Right lobe of liver (tissue), 6 donors: Measurements from ENCODE around the gene INPP5J. TPM values are rescaled to one million over a fixed set of nuclear protein-coding genes. Genes with fewer than 3 reads are reported as not detected.
"Not testable (repeated sequence)": the region's sequence is repeated elsewhere in the genome, so short reads cannot be mapped to it uniquely, and the experiment has no call there.

Source experiments
- ATAC-seq, 4 donors: fragments of 200-7000 bp; cut with Tn5 transposase; one replicate each; pipeline ENCODE4 v1.9.1; 2020; ENCODE audit warnings: mild to moderate bottlenecking in 4 of 4, moderate library complexity in 4 of 4
- DNase-seq, 3 donors: peaks; one replicate each; pipeline ENCODE4 v3.0.0-alpha.2; 2020
- H3K27ac ChIP-seq, 3 donors: fragments of 200-600 bp; one replicate each; pipeline ENCODE4 v1.8.0; 2022
- H3K27me3 ChIP-seq, 2 donors: fragments of 200-600 bp; one replicate each; pipeline ENCODE4 v1.8.0; 2022
- H3K36me3 ChIP-seq, 4 donors: fragments of 200-600 bp; sonication (generic) in 1 of 4; one replicate each; pipeline versions ENCODE4 v1.5.1 to v1.8.0; 2017 to 2022; ENCODE audit warnings: control low read depth in 1 of 4
- H3K4me1 ChIP-seq, 4 donors: fragments of 200-600 bp; sonication (generic) in 1 of 4; one replicate each; pipeline versions ENCODE4 v1.5.1 to v1.8.0; 2017 to 2022; ENCODE audit warnings: control low read depth in 1 of 4
- H3K4me3 ChIP-seq, 3 donors: fragments of 200-600 bp; one replicate each; pipeline ENCODE4 v1.8.0; 2022
- H3K9me3 ChIP-seq, 4 donors: fragments of 200-600 bp; sonication (generic) in 1 of 4; one replicate each; pipeline versions ENCODE4 v1.5.1 to v1.8.0; 2017 to 2022; ENCODE audit warnings: control low read depth in 1 of 4
- POLR2A ChIP-seq: fragments of 450-650 bp; IDR thresholded peaks from one replicate; pipeline ENCODE4 v1.6.1; 2017; ENCODE audit warnings: antibody characterized with exemption, mild to moderate bottlenecking
- WGBS: methylation state at CpG from one replicate; pipeline ENCODE4 v1.1.6; 2018; ENCODE audit warnings: low coverage, low lambda C conversion rate; ENCODE audit not compliant: insufficient coverage; ENCODE audit errors: missing lambda C conversion rate; 5-methylcytosine and 5-hydroxymethylcytosine counted together
- intact Hi-C, 2 donors: fragments of 100-400 bp; cut with DNase I; formaldehyde crosslinking; loops; one replicate each; pipeline versions ENCODE4 v1.11.2 to v1.14.1; 2022
- long read RNA-seq: library from polyadenylated mRNA; unstranded; transcript quantifications from one replicate; pipeline ENCODE4 v2.0.0, GENCODE V29; 2019
- total RNA-seq, 6 experiments: library from RNA; depleted of rRNA in 2 of 6; stranded (reverse); fragments of >200 nt in 2 of 6; fragmentation: NEBNext Ultra II Directional in 3 of 6; extraction: Animal tissue kit (Norgen Biotek cat#: 25700) in 3 of 6; gene quantifications; one replicate each; pipeline versions ENCODE4 v1.1.0 to v1.2.4, GENCODE V29; 2016 to 2023
- TF ChIP-seq, protein P1 (sequence below), 4 donors: fragments of 200-600 bp in 3 of 4; fragments of 450-650 bp in 1 of 4; IDR thresholded peaks; one replicate each; pipeline versions ENCODE4 v1.5.1 to v1.8.0; 2016 to 2022; ENCODE audit warnings: antibody characterized with exemption in 4 of 4, mild to moderate bottlenecking in 2 of 4
- donor health status: DM: no; HTN: yes; CAD: no.
- donor health status: DM: no; HTN: no; CAD: no.
- donor health status: DM: no; HTN: no; CAD: no.
- donor health status: DM: no; HTN: yes; CAD: no.
- donor health status: DM: no; HTN: yes; CAD: no.

Gene INPP5J, protein sequence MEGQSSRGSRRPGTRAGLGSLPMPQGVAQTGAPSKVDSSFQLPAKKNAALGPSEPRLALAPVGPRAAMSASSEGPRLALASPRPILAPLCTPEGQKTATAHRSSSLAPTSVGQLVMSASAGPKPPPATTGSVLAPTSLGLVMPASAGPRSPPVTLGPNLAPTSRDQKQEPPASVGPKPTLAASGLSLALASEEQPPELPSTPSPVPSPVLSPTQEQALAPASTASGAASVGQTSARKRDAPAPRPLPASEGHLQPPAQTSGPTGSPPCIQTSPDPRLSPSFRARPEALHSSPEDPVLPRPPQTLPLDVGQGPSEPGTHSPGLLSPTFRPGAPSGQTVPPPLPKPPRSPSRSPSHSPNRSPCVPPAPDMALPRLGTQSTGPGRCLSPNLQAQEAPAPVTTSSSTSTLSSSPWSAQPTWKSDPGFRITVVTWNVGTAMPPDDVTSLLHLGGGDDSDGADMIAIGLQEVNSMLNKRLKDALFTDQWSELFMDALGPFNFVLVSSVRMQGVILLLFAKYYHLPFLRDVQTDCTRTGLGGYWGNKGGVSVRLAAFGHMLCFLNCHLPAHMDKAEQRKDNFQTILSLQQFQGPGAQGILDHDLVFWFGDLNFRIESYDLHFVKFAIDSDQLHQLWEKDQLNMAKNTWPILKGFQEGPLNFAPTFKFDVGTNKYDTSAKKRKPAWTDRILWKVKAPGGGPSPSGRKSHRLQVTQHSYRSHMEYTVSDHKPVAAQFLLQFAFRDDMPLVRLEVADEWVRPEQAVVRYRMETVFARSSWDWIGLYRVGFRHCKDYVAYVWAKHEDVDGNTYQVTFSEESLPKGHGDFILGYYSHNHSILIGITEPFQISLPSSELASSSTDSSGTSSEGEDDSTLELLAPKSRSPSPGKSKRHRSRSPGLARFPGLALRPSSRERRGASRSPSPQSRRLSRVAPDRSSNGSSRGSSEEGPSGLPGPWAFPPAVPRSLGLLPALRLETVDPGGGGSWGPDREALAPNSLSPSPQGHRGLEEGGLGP
- under 1 TPM in 4 of 6 experiments, not detected in 2; 0.12 to 0.49 (median 0.26) TPM for total RNA-seq
- long read RNA-seq: 0 reads

DNA sequence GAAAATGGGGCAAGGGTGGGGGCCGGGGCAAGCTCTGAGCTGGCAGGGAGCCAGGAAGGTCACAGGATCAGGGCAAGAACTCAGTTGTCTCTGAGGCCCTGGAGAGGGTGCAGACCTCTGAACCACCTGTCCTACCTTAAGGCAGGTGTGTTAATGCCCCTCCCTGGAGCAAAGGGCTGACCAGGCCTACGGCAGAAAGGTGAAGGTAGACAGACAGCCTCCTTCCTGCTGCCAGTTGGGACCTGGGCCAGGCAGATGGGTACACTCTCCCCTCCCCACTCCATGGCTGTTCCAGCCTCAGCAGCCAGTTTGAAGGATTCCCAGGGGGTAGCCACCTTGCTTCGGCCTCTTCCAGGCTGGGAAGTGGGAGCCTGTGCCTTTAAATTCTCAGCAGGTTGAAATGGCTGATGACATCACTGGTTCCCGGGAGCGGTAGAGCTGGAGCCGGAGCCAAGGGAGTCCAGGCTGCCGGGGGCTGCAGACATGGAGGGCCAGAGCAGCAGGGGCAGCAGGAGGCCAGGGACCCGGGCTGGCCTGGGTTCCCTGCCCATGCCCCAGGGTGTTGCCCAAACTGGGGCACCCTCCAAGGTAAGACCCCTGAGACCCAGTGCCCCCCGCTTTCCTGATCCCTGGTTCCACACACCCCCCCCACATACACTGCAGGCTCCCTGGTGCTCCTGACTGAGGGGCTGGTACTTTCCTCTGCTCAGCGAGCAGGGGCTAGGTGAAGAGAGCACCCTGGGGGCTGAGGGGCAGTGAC, at the start of gene INPP5J:
TSS of gene INPP5J (plus strand) at position 435 of the 760 bp plus-strand sequence. CDS start at position 484, 49 bp downstream.
- DNase-seq: no peak
- no peak for TF ChIP-seq POLR2A
- TF ChIP-seq, protein P1, sequence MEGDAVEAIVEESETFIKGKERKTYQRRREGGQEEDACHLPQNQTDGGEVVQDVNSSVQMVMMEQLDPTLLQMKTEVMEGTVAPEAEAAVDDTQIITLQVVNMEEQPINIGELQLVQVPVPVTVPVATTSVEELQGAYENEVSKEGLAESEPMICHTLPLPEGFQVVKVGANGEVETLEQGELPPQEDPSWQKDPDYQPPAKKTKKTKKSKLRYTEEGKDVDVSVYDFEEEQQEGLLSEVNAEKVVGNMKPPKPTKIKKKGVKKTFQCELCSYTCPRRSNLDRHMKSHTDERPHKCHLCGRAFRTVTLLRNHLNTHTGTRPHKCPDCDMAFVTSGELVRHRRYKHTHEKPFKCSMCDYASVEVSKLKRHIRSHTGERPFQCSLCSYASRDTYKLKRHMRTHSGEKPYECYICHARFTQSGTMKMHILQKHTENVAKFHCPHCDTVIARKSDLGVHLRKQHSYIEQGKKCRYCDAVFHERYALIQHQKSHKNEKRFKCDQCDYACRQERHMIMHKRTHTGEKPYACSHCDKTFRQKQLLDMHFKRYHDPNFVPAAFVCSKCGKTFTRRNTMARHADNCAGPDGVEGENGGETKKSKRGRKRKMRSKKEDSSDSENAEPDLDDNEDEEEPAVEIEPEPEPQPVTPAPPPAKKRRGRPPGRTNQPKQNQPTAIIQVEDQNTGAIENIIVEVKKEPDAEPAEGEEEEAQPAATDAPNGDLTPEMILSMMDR (IDR thresholded peaks at IDR 0.05): no peak
- WGBS: 28% methylated on average over 2 of the region's 10 CpGs

DNA sequence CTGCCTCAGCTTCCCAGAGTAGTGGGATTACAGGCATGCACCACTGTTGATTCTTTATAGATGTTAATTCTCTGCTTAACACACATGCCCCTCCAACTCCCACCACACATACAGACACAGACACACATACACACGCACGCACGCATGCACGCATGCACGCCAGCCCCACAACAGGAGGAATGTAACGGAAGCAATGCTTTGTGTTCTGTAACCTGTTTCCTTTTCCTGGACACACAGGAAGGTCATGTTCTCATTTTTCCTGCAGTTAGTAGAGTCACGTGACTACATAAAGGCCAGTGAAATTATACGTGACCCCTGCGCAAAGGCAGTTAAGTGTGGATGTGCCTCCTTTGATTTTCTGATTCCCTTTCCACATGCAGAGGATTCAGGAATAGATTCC, 49.6 kb upstream of the INPP5J start:
- H3K9me3 ChIP-seq, H3K4me1 ChIP-seq, H3K27me3 ChIP-seq, H3K27ac ChIP-seq, intact Hi-C loops, H3K4me3 ChIP-seq, H3K36me3 ChIP-seq, DNase-seq: not testable (repeated sequence)
- WGBS: 56% methylated on average over 7 of the region's 9 CpGs
- ATAC-seq: peak; percentile 20 to 67 (median 52)

More for the DNA sequence above, at the start of gene INPP5J:
- Histone ChIP-seq H3K36me3 (no peaks in the 10 kb centered on the region), H3K4me1 (peaks cover 0 to 4% (median 0%) of the 10 kb centered on the region in 4 donors), H3K4me3 (peak within 1 kb of the TSS in 2 of 3 donors; percentile 14 to 36), H3K9me3 (no peaks in the 10 kb centered on the region), H3K27me3 (no peaks in the 10 kb centered on the region), H3K27ac (no peak within 1 kb of the TSS)
- peak; percentile 53 to 87 (median 79) for ATAC-seq
- intact Hi-C loops: no loop called here

DNA sequence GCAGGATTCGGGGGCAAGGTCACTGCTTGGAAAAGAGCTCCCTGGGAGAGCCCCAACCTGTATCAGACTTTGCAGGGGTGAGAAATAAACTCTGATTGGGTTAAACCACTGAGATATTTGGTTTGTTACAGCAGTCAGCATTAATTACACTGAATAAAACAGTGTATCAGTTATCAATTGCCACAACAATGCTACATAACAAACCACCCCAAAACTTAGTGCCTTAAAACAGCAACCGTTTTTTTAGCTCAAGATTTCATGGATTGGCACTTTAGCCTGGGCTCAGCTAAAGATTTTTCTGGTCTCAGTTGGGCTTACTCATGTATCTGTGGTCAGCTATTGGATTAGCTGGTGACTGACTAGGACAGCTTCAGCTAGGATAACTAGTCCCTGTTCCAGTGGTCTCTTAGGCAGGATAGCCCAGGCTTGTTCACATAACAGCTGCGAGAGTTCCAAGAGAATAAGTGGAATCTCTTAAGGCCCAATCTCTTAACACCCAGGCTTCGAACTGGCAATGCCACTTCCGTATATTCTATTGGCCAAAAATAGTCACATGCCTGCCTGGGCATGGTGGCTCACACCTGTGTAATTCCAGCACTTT, 49.1 kb upstream of the INPP5J start:
- H3K4me3 ChIP-seq, H3K27me3 ChIP-seq, H3K4me1 ChIP-seq, DNase-seq, ATAC-seq, H3K27ac ChIP-seq, H3K9me3 ChIP-seq, intact Hi-C loops, H3K36me3 ChIP-seq: not testable (repeated sequence)
- WGBS: 59% methylated on average over 4 of the region's 5 CpGs

DNA sequence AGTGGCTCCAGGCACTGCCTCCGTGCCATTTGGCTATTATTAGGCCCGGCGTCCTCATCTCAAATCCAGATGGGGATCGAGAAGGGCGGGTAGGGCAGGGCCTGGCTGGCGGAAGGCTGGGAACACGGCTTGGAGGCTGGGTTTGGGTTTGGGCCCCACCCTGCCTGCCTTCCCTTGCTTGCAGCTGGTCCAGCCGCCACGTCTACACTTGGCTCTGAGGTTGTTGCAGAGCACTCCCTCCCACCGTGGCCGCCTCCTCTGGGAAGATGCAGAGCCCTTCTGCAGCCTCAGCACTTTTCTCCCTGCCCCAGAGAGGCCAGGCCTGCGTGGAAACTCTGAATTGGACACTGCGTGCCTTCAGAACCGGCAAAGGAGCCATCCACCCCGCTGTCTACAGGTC, 46.8 kb upstream of the INPP5J start:
- ATAC-seq: peak; percentile 33 to 51 (median 47)
- TF ChIP-seq POLR2A: no peak
- TF ChIP-seq, protein P1 (IDR thresholded peaks at IDR 0.05): no peak

More for the DNA sequence above, 46.8 kb upstream of the INPP5J start:
- intact Hi-C loops: no loop called here
- H3K4me1 ChIP-seq: no peaks in the 10 kb centered on the region
- no peaks in the 10 kb centered on the region for H3K27me3 ChIP-seq
- DNase-seq: peak in 2 of 3 donors; percentile 67 to 69
- H3K27ac ChIP-seq: peak overlapping the region; percentile 26 to 60 (median 48)
- H3K9me3 ChIP-seq: no peaks in the 10 kb centered on the region
- 100% methylated on average over 3 of the region's 15 CpGs for WGBS
- no peak overlapping the region for H3K4me3 ChIP-seq
- no peaks in the 10 kb centered on the region for H3K36me3 ChIP-seq
